LNCAP (cell line): ENCODE measurements around the gene EFHD1.

Source experiments
- CTCF ChIP-seq: fragments of 450-650 bp; IDR thresholded peaks from 2 replicates; pipeline ENCODE4 v1.5.1; 2017; ENCODE audit warnings: mild to moderate bottlenecking

EFHD1 gene

DNA sequence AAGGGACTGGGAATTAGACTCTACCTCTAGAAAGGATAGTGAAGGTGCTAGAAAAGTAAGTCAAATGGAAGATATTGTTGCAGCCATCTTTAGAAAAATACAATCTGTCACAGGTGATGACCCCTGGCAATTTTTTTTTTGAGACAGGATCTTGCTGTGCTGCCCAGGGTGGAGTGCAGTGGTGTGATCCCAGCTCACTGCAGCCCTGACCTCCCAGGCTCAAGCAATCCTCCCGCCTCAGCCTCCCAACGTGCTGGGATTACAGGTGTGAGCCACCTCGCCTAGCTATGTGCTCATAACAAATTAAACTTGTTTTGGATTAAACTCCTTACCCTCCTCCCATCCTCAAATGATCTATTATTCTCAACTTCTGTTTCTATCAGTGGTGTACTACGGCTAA lies 59.9 kb downstream of the EFHD1 start:
- TF ChIP-seq CTCF, result no peak

DNA sequence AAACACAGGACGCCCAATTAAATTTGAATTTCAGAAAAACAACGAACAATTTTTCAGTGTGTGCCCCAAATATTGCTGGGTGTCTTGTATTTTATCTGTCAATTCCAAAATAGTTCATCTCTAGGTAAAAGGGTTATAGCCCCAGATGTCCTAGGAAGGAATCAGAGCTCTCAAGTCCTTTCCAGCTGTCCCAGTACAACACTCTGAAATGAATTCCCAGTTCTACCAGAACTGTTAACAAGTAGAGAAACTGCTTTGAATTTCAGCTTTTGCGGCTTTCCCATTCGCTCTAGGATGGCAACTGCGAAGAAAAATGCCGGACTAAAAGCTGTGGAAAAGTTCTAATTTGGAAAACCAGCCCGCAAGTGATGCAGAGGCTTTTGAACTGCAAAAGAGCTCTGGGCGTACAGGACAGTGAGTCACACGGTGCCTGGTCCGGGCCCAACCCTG lies 63.2 kb downstream of the EFHD1 start:
- TF ChIP-seq CTCF, result no peak

- TF ChIP-seq CTCF, result no peak
Measured at GRCh38 chr2:232697059-232697806, 63.8 kb downstream of the EFHD1 start, which contains the start of gene GIGYF2. Gene GIGYF2, plus strand, starts transcription at chr2:232697331. Its CDS starts 37,867 bp downstream, at chr2:232735198.

- TF ChIP-seq CTCF, result no peak
Measured at GRCh38 chr2:232697807-232698110, 64.4 kb downstream of the EFHD1 start.

DNA sequence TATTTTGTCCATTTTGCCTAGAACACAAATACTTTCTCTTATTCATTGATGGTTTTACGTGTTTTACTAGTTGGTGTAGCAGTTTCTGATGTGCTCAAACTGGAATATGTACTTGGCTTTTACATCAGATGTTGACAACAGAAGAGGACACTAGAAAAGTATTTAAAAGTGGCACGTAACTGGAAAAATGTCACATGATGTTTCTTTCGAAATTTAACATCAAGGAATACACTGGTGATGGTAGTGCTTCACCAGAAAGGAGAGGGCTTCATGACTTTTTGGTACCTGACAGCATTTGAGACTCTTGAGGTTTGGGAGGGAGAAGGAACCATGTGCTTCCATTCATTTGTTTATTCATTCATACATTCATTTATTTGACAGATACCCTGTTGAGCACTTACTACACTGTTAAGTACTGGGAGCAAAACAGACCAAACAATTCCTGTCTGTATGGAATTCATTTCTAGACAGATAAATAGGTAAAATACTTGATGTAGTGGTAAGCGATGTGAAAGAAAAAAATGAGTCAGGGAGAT lies 65.2 kb downstream of the EFHD1 start:
- TF ChIP-seq CTCF, result no peak

DNA sequence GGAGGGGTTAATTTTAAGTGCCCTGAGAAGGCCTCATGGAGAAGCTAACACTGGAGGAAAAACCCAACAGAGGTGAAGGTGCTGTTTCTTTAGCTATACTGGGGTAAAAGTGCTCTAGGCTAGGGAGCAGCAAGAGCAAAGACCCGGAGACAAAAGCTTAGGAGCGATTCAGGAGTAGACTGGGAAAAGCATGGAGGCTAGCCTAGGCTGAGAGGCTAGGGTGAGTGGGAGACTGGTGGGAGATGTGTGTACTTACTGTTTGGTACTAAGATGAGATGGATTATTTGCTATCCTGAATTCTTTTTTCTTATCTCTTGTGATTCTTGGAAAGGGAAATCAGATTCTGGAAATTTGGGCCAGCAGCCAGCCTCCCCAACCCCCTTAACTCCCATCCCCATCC lies 65.7 kb downstream of the EFHD1 start:
- TF ChIP-seq CTCF, result no peak

DNA sequence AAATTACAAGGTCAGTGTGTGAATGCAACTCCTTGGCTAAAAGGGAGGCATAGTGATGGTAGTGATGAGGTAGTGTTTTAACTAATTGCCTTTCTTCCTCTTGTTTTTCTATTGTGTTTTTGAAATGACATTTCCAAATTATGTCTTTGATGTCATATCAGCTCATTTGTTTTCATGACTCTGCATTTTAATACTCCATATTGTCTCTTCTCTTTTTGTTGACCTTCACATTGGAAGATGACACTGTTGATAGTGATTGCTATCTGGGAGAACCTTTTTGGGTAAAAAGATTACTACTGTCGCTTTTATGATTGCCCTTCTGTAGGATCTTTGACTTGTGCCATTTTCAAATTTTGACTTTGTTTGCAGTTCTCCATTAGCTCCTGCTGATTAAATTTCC lies 66.8 kb downstream of the EFHD1 start:
- TF ChIP-seq CTCF, result no peak
